ENCODE measurements around the gene NRXN3. TPM values are rescaled to one million over a fixed set of nuclear protein-coding genes. Genes with fewer than 3 reads are reported as not detected.

Gene NRXN3
- under 1 TPM; 0.06 to 0.74 (median 0.33) TPM for total RNA-seq
- polyA plus RNA-seq, result under 1 TPM; 0.06 to 0.20 (median 0.10) TPM
- long read RNA-seq, donor 1, partial matches to known transcripts, result 0 of 1 reads
- long read RNA-seq, donor 1, other reads (novel, unspliced or antisense), result 1 of 1 reads
- long read RNA-seq, donor 2, result 0 reads

- WGBS, 3 donors, result 0 to 4% (median 2%) methylated on average over 6 to 7 of the region's 7 CpGs
- Histone ChIP-seq H3K27ac (no peak within 1 kb of the TSS), H3K4me3 (no peak within 1 kb of the TSS), H3K27me3 (ENCODE audit: insufficient read depth in 3 of 3, low read length in 2 of 3) (peaks cover 0 to 14% (median 7%) of the 10 kb centered on the region in 3 donors), H3K36me3 (ENCODE audit: insufficient read depth in 1 of 2, low read depth in 1 of 2) (no peaks in the 10 kb centered on the region), H3K9me3 (no peaks in the 10 kb centered on the region), H3K4me1 (no peaks in the 10 kb centered on the region)
- ATAC-seq, result no peak
- no peak for DNase-seq
- intact Hi-C loops (cut with DNase I), result no loop called here
- TF ChIP-seq CTCF (IDR thresholded peaks at IDR 0.05), result no peak
Measured at GRCh38 chr14:78170203-78170602, at the start of gene NRXN3. Gene NRXN3, plus strand, starts transcription at chr14:78170373. Its CDS starts 72,721 bp downstream, at chr14:78243094.

GRCh38 chr14:78122436-78122835 lies 47.7 kb upstream of the NRXN3 start:
- TF ChIP-seq CTCF (IDR thresholded peaks at IDR 0.05), result no peak
- Histone ChIP-seq H3K4me1 (no peaks in the 10 kb centered on the region), H3K36me3 (ENCODE audit: insufficient read depth in 1 of 2, low read depth in 1 of 2) (no peaks in the 10 kb centered on the region), H3K4me3 (no peak overlapping the region), H3K9me3 (no peaks in the 10 kb centered on the region), H3K27ac (no peak overlapping the region), H3K27me3 (ENCODE audit: insufficient read depth in 3 of 3, low read length in 2 of 3) (no peaks in the 10 kb centered on the region)
- ATAC-seq (no peak), DNase-seq (no peak)
- intact Hi-C loops (cut with DNase I), result no loop called here
- 39 to 52% (median 47%) methylated on average over 5 of the region's 5 CpGs for WGBS, 3 donors

GRCh38 chr14:78123650-78124253 lies 46.4 kb upstream of the NRXN3 start:
- Histone ChIP-seq H3K4me3 (no peak overlapping the region), H3K36me3 (ENCODE audit: insufficient read depth in 1 of 2, low read depth in 1 of 2) (no peaks in the 10 kb centered on the region), H3K27me3 (ENCODE audit: insufficient read depth in 3 of 3, low read length in 2 of 3) (no peaks in the 10 kb centered on the region), H3K27ac (no peak overlapping the region), H3K4me1 (no peaks in the 10 kb centered on the region), H3K9me3 (no peaks in the 10 kb centered on the region)
- WGBS, 3 donors, result 75 to 85% (median 78%) methylated on average over 2 of the region's 2 CpGs
- TF ChIP-seq CTCF (IDR thresholded peaks at IDR 0.05), result no peak
- intact Hi-C loops (cut with DNase I), result no loop called here
- ATAC-seq (no peak), DNase-seq (no peak)

- H3K27ac ChIP-seq, result no peak overlapping the region
- no peak for DNase-seq
- H3K4me1 ChIP-seq, result no peaks in the 10 kb centered on the region
- intact Hi-C loops (cut with DNase I), result no loop called here
- TF ChIP-seq CTCF (IDR thresholded peaks at IDR 0.05), result no peak
- H3K27me3 ChIP-seq (ENCODE audit: insufficient read depth in 3 of 3, low read length in 2 of 3), result no peaks in the 10 kb centered on the region
- H3K9me3 ChIP-seq, result no peaks in the 10 kb centered on the region
- 80 to 90% (median 81%) methylated on average over 8 to 9 of the region's 9 CpGs for WGBS, 3 donors
- H3K36me3 ChIP-seq (ENCODE audit: insufficient read depth in 1 of 2, low read depth in 1 of 2), result no peaks in the 10 kb centered on the region
- H3K4me3 ChIP-seq, result no peak overlapping the region
- ATAC-seq, result no peak
Measured at GRCh38 chr14:78127961-78128360, 42.2 kb upstream of the NRXN3 start.

- intact Hi-C loops (cut with DNase I), result no loop called here
- no peak for TF ChIP-seq CTCF (IDR thresholded peaks at IDR 0.05)
- Histone ChIP-seq H3K9me3 (no peaks in the 10 kb centered on the region), H3K4me1 (no peaks in the 10 kb centered on the region), H3K36me3 (ENCODE audit: insufficient read depth in 1 of 2, low read depth in 1 of 2) (no peaks in the 10 kb centered on the region), H3K4me3 (no peak overlapping the region), H3K27me3 (ENCODE audit: insufficient read depth in 3 of 3, low read length in 2 of 3) (no peaks in the 10 kb centered on the region), H3K27ac (no peak overlapping the region)
- ATAC-seq, result no peak
- no peak for DNase-seq
- WGBS, 3 donors, result 64 to 86% (median 76%) methylated on average over 4 of the region's 4 CpGs
Measured at GRCh38 chr14:78129375-78129774, 40.8 kb upstream of the NRXN3 start.

Data from psoas muscle (tissue), 8 donors.